HG02884 (cell line): ENCODE measurements around the gene B4GALNT2.
"Not testable (repeated sequence)": the region's sequence is repeated elsewhere in the genome, so short reads cannot be mapped to it uniquely, and the experiment has no call there.

Source experiments
- ATAC-seq: cut with Tn5 transposase; IDR thresholded peaks from one replicate; pipeline ENCODE4 v1.9.1; 2021; ENCODE audit warnings: mild to moderate bottlenecking, moderate library complexity; ENCODE audit not compliant: unreplicated experiment

B4GALNT2 gene

DNA sequence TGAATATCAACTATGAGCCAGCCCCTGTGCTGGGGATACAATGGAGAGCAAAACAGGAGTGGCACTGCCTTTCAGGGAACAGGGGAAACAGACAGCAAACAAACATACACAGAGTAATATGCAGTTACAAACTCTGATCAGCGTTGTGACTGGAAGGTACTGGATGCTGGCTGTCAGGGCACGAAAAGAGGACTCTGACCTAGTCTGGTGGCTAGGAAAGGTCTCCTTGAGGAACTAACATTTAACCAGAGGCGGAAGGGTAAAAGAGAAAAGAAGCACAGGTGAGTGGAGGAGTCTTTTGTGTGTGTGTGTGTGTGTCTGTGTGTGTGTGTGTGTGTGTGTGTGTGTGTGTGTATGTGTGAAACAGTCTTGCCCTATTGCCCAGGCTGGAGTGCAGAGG, 12.4 kb upstream of the B4GALNT2 start:
- no peak for ATAC-seq

DNA sequence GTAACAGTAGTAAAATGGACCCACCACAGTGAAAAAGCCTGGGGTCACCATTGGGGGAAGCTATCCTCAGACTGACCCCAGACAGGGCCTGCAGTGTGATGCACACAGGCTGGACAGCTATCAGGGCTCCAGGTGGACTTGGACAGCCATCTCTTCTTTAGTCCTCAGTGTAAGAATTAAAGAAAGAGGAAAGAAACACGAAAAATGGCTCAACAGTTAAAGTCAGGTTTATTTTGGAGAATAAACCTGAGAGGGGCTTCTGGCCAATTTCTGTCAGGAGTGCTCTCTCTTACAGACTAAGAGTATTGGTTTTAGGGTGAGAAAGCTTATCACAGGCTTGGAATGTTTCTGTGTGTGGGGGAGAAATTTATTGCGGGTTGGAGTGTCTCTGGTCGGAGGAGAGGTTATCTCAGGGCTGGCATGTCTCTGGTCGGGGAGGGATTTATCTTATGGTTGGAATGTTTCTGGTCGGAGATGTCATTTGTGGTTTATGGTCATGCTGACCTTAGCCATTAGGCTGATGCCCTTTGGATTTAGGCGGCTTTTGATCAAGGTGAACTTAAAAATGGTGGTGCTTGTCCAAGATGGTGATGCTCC, 10.8 kb upstream of the B4GALNT2 start:
- ATAC-seq, result no peak

DNA sequence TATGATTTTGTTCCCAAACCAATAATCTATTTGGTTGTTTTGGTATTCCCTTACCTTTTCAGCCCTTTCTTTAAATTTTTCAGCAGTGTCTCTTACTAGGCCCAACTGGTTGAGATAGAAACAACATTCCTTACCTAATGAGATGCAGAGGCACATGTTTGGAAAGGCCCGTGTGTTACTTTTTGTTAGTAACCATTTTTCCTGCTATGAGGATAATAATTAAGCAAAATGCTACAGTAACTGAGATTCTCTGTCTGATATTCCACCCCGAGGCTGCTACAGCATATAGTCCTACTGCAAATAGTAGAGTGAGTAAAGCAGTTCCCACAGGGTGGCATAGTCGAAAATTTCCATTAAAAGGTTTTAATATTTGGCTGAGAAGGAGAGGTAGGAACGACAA, 10.0 kb upstream of the B4GALNT2 start:
- no peak for ATAC-seq

DNA sequence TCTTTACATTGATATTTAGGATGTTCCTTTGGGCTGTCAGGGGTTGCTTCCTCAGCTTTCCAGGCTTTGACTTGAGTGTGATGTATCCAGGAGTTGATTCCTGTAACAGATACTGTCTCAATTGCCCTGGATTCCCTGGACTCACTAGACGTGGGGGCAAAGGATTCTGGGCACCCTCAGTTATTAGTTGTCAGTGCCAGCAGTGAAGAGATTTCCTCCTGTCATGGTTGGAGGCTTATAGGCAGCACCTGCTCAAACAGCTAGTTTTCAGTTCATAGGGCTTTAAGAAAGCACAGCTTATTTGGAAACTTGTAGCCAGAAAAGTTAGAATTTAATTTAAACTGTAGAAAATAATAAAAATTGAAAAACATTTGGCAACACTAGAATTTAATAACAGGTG, 9.5 kb upstream of the B4GALNT2 start:
- no peak for ATAC-seq

DNA sequence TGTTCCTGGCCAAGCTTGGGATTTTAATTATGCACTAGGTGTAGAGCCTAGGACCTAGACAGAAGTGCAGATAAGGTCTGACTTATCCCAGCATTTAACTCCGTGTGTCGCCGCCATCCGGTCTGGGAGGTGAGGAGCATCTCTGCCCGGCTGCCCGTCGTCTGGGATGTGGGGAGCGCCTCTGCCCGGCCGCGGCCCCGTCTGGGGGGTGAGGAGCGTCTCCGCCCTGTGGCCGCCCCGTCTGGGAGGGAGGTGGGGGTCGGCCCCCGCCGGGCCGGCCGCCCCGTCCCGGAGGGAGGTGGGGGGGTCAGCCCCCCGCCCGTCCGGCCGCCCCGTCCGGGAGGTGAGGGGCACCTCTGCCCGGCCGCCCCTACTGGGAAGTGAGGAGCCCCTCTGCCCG, 7.1 kb upstream of the B4GALNT2 start:
- ATAC-seq, result no peak

DNA sequence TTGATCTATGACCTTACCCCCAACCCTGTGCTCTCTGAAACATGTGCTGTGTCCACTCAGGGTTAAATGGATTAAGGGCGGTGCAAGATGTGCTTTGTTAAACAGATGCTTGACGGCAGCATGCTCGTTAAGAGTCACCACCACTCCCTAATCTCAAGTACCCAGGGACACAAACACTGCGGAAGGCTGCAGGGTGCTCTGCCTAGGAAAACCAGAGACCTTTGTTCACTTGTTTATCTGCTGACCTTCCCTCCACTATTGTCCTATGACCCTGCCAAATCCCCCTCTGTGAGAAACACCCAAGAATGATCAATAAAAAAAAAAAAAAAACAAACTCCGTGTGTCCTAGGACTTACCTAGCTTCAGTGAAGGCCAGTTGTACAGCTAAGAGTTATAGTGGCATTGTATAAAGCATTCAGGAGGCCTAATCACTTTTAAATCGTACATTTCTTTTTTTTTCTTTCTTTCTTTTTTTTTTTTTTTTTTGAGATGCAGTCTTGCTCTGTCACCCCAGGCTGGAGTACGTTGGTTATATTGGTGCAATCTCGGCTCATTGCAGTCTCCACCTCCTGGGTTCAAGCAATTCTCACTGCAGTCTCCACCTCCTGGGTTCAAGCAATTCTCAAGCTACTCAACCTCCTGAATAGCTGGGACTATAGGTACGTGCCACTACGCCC, 6.2 kb upstream of the B4GALNT2 start:
- ATAC-seq, result not testable (repeated sequence)

DNA sequence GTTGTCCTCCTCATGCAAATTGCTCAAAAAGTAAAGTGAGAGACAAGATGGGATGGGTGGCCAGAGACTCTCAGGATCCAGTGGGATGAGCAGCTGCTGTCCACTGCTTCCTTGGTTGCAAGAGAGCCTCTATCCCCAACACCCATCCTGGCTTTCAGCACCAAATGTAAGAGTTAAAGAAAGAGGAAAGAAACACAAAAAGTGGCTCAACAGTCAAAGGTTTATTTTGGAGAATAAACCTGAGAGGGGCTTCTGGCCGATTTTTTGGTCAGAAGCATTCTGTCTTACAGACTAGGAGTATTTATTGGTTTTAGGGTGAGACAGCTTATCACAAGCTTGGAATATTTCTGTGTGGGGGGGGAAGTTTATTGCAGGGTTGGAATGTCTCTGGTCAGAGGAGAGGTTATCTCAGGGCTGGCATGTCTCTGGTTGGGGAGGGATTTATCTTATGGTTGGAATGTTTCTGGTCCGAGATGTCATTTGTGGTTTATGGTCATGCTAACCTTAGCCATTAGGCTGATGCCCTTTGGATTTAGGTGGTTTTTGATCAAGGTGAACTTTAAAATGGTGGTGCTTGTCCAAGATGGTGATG, 3.1 kb upstream of the B4GALNT2 start:
- not testable (repeated sequence) for ATAC-seq

DNA sequence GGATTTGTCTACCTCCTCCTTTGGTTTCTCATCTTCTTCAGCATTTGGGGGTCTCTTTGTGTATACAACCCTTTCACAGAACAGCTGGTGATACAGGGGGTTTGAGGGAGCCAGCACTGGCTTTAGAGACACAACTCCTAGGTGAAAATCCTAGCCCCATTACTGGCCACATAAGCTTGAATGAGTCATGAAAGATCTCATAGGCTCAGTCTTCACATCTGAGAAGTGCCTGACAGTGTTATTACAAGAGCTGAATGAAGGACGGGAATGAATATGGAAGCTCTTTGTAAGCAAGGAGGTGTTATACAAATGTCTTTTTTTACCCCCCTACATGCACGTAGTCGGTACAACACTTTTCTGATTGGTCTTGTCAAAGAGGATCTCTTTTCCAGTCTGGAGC, 1.7 kb upstream of the B4GALNT2 start:
- ATAC-seq, result no peak

DNA sequence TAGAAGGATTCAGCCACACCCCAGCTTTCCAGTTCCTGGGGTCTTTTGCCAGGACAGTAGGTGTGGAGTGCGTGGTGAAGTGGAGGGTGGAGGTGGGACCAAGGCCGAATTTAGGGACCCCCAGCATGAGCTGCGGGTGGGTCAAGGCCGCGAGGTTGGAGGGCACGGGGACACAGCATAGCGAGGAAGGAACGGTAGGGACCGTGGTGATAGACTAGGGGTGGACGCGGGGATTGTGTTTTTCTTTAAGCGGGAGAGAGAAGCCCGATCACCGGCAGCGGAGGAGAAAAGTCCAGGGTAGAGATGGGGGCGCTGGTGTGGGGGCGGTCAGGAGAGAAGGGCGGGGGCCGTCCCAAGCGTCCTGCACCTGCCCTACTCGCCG, 261 bp upstream of the B4GALNT2 start:
- ATAC-seq, result no peak

DNA sequence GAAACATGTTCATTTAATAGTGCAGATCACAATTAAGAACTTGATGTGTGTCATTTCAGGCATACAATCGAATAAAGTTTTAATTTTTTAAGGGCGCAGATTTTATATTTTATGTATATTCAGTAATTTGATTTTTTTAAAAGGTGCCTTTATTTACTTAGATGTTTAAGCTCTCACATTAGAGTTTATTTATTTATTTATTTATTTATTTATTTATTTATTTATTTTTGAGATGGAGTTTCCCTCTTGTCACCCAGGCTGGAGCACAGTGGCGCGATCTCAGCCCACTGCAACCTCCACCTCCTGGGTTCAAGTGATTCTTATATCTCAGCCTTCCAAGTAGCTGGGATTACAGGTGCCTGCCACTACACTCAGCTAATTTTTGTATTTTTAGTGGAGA, 3.8 kb downstream of the B4GALNT2 start:
- ATAC-seq, result no peak

DNA sequence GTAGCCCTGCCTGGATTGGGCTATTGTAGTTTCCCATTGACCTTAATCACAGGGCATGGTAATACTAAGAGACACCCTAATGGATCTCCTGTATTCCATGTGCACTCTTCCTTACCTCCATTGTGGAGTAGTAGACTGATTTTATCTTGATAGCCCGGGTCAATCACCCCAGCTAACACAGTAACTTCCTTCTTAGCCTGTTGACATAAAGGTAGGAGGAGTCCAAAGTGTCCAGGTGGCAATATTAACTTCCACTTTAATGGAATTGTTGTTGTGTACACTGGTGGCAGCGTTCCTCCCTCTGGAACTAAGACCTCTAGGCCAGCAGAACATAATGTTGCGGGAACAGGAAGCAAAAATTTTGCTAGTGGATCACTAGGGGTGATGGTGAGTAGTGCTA, 13.1 kb downstream of the B4GALNT2 start:
- not testable (repeated sequence) for ATAC-seq

DNA sequence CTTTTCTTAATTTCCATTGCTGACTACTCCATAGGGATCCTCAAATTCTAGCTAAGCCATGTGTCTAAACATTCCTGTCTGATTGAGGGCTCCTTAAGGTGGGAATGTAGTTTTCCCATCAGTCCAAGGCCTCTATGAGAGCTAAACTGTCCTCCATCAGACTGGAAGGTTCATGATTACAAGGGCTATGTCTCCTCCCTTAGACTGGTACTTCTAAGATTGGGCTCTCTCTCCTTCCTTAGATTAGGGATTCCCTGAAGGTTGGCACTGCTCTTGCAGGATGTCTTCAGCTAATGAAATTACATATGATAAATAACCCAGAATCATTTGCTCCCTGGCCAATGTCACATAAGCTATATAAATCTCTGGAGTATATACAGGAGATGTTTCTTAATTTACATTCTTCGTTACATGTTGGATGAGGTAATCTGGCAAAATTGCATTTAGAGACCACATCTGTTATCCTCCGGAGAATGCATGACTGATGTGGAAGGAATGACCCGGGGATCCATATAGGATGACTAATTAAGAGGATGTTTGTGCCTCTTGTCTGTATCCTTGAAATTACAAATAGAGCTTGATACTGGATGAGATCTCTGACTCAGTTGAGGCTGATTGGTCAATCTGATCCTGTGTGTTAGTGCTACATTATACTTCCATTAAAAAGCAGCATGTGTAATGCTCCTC, 14.2 kb downstream of the B4GALNT2 start:
- no peak for ATAC-seq

DNA sequence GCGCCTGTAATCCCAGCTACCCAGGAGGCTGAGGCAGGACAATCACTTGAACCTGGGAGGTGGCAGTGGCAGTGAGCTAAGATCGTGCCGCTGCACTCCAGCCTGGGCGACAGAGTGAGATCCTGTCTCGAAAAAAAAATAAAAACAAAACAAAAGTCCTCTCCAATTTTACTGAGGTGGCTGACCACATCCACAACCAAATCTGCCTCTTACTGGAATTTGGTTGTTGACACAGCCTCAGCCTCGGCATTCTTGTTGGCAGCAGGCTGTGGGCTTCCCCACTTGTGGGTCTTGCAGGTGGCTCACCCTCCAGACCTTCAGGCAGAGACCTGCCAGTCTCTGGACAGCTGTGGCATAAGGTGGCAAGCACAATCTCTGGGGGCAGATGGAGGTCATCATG, 15.6 kb downstream of the B4GALNT2 start:
- no peak for ATAC-seq

DNA sequence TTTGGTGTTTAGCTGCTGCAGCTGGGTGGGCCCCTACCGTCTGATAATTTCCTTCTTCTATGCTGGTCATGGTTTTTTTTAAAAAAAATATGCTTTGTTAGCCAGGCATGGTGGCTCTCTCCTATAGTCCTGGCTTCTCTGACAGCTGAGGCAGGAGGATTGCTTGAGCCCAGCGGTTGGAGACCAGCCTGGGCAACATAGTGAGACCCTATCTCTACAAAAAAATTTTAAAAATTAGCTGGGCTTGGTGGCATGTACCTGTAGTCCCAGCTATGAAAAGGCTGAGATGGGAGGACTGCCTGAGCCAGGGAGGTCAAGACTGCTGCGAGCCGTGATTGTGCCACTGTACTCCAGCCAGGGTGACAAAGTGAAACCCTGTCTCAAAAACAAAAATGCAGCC, 19.4 kb downstream of the B4GALNT2 start:
- no peak for ATAC-seq

DNA sequence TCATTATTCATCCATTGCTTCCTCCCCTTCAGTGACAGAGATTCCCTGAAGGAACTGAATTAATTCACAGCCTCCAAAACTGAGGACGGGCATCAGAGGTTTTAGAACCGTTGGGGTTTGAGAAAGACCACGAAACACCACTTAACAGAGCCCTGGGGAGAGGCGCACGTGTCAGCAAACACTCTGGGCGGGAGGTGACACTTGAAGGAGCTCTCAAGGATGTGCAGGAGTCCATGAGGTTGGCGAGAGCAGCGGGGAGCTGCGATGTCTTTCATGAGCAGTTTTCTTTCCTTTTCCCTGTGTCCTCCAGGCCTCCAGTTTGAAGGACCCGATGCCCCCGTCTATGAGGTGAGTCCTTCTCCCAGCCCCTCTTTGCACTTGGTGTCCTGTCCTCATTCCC, 23.7 kb downstream of the B4GALNT2 start:
- no peak for ATAC-seq

DNA sequence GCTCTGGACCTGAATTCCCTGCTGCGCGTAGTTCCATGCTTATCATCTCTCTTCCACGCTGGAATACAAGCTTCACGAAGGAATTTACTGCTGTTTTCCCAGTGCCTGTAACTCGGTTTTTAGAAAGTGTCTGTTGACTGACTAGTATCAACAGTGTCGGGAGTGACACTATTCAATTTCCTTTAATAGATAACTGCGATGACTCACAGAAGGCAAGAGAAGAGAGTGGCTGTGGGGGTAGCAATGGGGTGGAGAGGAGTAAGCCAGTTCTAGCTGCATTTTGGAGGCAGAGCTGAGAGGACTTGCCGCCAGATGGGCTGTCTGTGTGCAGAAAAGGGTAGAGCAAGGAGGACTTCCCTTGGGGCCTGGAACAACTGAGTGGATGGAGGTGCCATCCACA, 25.2 kb downstream of the B4GALNT2 start:
- ATAC-seq, result no peak

DNA sequence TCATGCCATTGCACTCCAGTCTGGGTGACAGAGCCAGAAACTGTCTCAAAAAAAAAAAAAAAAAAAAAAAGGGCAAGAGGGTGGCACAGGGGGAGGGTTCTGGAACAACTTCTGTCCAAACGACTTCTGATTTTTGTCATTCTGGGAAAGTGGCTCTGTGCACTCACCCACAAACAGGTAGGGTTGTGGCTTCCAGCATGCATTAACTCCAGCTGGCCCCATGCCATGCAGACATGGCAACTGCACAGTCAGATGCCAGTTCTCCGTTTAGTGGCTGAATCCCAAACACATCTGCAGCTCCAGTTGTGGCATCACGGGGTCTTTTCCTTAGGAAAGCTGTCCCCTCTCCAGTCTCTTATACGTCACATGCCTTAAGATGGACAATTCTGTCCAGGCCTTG, 30.3 kb downstream of the B4GALNT2 start:
- no peak for ATAC-seq

DNA sequence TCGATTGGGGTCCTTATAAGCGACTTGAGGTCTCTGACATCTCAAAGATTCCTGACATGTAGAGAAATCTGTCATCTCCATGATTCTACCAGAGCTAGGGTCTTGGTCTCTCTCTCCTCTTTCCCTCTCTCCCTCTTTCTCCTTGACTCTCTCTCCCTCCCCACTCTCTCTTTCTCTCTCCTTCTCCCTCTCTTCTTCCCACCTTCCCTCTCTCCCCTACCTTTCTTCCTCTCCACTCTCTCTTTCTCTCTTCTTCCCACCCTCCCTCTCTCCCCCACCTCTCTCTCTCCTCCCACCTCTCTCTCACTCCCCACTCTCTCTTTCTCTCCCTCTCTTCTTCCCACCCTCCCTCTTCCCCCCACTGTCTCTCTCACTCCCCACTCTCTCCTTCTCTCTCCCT, 32.6 kb downstream of the B4GALNT2 start:
- no peak for ATAC-seq

DNA sequence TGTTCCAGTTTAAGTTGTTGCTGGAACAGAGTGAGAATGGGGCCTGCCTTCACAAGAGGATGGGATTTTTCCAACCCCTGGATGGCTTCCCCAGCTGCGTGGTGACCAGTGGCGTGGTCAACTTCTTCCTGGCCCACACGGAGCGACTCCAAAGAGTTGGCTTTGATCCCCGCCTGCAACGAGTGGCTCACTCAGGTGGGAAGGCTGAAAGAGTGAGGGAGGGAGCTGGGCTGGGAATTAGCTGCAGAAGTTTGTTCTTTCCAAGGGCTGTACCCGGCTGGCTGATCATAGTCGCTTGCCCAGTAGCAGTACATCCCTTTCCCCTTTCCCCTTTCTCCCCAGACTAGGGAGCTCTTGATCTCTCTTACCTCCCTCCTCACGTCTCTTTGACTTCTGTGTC, 36.1 kb downstream of the B4GALNT2 start:
- no peak for ATAC-seq

DNA sequence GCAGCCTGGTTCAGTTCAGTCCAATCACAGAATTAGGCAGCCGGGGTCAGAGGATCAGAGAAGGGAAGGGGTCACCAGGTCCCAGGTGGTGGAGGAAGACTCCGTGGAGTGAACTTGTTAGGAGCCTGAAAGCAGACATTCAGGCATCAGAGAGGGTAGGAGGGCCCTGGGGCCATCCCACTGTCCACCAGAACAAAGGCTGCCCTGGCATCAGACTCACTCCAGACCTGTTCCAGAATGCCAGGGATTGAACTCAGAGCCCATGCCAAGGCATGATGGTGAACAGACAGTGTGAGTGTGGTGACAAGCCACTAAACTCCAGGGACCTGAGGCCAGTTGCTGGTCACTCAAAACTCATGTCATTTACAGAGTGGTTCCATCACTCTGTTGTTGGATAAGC, 37.6 kb downstream of the B4GALNT2 start:
- no peak for ATAC-seq

DNA sequence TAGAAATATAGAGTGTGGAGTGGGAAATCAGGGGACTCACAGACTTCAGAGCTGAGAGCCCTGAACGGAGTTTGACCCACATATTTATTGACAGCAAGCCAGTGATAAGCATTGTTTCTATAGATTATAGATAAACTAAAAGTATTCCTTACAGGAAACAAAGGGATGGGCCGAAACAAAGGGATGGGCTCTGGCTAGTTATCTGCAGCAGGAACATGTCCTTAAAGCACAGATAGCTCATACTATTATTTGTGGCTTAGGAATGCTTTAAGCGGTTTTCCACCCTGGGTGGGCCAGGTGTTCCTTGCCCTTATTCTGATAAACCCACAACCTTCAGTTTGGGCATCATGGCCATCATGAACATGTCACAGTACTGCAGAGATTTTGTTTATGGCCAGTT, 38.1 kb downstream of the B4GALNT2 start:
- not testable (repeated sequence) for ATAC-seq

DNA sequence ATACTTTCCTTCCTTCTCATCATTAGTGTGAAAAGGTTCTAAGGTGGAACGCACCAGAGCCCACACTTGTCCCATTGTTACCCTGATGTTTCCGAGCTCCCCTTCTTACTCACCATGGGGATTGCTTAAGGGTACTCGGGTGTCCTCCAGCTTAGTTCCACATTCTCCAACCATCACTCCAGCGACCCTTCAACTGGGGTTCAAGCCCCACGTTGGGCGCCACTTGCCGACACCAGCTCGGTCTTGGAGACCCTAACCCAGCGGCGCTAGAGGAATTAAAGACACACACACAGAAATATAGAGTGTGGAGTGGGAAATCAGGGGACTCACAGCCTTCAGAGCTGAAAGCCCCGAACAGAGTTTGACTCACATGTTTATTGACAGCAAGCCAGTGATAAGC, 43.4 kb downstream of the B4GALNT2 start:
- not testable (repeated sequence) for ATAC-seq
